ENCODE results near the gene PRPF6.

PRPF6 gene

GRCh38 chr20:64022671-64023360 lies 41.9 kb downstream of the PRPF6 start:
- DNase-seq: no peak

- no peak for DNase-seq
Measured at GRCh38 chr20:64023361-64024140, 42.6 kb downstream of the PRPF6 start.

GRCh38 chr20:64024141-64024990 lies 43.4 kb downstream of the PRPF6 start:
- no peak for DNase-seq

GRCh38 chr20:64025101-64025825 lies 44.3 kb downstream of the PRPF6 start:
- DNase-seq: no peak

DNA sequence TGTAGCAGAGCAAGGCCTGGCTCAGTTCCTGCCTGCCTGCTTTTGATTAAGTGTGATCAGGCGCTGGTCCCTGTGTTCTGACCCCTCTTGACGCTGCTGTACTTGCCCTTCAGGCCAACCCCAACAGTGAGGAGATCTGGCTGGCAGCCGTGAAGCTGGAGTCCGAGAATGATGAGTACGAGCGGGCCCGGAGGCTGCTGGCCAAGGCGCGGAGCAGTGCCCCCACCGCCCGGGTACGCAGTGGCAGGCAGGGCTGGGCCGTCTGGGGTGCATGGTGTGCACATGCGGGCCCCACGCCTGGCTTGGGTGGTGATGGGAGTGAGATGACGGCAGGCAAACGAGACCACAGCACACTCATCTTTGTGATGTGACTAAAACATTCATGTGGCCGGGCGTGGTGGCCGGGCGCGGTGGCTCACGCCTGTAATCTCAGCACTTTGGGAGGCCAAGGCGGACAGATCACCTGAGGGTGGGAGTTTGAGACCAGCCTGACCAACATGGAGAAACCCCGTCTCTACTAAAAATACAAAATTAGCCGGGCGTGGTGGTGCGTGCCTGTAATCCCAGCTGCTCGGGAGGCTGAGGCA lies 45.0 kb downstream of the PRPF6 start:
- no peak for DNase-seq

DNA sequence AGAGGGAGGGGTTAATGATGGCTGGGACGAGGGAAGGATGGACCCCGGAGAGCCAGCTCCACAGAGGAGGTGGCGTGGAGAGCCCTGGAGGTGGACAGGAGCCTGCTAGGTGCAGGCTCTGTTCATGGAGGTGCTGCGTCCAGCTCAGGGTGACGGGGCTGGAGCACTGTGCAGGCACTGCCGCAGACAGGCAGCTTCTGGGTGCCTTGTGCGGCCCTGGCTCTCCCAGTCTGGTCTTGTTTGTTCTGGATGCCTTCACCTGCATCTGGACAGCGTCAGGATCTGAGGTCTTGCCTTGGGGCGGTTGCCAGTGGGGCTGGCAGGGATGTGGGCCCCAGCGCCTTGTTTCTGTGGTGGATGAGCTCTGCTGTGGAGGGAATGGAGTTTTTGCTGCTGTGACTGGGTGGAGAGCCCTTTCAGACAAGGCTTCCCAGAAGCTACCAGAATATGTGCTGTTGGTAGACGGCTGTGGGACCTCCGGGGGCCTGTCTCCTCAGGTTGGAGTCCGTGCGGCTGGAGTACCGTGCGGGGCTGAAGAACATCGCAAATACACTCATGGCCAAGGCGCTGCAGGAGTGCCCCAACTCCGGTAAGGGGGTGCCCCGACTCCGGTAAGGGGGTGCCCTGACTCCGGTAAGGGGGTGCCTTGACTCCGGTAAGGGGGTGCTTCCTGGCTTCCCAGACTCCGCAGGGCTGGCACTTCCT lies 47.2 kb downstream of the PRPF6 start:
- no peak for DNase-seq

- DNase-seq: no peak
Measured at GRCh38 chr20:64029293-64030117, 48.6 kb downstream of the PRPF6 start.

DNA sequence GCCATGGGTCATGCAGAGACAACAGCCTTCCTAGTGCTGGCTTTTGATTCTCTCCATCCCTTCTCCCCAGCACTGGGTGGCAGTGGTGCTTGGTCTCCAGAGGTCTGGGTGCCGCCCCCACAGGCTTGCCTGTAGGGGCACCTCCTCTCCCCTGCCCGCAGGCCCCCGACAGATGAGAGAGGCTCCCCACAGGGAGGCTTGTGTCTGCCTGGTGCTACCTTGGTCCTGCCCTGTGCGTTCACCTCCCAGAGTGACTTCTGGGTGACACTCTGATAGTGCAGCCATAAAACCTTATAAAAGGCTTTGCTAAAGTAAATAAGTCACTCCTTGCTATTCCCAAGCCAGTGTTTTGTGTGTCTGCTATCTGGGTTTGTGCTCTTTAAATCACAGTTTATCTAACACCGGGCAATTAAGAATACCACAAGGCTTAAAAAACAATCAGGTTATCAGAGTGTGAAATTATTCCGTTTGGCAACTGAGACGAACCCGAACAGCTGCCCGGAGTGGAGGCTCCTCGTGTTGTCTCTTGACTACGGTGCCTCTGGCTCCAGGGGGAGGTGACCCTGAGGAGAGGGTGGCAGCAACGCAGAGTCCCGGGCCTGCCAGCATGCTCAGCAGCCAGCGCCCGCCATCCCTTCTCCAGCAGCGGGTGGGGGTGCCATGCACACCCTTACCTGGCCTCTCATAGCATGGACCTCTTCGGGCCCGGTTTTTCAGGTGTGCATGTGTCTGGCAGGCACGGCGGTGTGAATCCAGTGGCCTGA lies 49.6 kb downstream of the PRPF6 start:
- DNase-seq: no peak

DNA sequence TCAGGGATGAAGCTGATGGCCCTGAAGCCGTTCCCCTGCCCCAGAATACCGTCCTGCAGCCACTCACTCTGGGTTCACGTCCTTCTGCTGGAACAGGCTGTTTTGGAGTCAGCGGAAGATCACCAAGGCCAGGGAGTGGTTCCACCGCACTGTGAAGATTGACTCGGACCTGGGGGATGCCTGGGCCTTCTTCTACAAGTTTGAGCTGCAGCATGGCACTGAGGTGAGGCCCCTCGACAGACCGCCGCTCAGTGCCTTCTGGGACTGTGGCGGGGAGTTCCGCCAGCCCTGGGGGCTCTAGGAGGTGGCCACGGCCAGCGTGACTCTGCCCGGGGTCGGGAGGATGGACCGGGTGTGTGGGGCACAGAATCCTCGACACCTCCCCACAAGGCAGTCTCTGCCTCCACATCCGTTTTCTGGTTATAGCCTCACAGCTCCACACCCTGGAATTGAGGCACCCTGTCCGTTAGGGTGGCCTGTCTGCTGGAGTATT lies 50.9 kb downstream of the PRPF6 start:
- no peak for DNase-seq

DNA sequence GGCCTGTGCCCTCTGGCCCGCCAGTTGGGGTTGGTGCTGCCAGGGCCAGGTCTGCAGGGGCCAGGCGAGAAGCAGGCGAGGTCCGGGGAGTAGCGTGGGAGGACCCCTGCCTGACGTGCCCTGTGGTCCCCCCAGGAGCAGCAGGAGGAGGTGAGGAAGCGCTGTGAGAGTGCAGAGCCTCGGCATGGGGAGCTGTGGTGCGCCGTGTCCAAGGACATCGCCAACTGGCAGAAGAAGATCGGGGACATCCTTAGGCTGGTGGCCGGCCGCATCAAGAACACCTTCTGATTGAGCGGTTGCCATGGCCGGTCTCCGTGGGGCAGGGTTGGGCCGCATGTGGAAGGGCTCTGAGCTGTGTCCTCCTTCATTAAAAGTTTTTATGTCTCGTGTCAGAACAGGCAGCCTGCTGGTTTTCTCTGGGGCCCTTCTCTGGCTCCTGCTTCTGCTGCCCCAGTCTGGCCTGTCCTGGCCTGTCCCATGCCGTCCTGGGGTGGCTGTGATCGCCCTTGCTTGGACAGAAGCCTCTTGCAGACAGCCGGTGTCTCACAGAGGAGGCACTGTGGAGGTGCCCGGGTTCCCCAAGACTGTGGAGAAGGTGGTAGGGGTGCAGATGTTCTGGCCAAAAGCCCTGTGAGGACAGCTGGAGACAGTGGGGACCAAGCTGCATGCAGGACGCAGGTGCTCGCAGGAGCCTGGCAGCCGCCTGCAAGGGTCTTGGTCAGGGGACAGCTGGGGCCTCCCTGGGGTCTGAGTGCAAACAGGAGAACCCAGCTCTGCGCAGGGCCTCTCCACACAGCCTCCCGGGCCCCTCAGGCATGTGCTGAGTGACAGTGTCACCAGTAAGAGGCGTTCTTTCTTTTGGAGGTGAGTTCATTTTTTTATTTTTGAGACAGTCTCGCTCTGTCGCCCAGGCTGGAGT lies 52.0 kb downstream of the PRPF6 start:
- no peak for DNase-seq

GRCh38 chr20:64033981-64034493 lies 53.1 kb downstream of the PRPF6 start:
- DNase-seq: no peak

DNA sequence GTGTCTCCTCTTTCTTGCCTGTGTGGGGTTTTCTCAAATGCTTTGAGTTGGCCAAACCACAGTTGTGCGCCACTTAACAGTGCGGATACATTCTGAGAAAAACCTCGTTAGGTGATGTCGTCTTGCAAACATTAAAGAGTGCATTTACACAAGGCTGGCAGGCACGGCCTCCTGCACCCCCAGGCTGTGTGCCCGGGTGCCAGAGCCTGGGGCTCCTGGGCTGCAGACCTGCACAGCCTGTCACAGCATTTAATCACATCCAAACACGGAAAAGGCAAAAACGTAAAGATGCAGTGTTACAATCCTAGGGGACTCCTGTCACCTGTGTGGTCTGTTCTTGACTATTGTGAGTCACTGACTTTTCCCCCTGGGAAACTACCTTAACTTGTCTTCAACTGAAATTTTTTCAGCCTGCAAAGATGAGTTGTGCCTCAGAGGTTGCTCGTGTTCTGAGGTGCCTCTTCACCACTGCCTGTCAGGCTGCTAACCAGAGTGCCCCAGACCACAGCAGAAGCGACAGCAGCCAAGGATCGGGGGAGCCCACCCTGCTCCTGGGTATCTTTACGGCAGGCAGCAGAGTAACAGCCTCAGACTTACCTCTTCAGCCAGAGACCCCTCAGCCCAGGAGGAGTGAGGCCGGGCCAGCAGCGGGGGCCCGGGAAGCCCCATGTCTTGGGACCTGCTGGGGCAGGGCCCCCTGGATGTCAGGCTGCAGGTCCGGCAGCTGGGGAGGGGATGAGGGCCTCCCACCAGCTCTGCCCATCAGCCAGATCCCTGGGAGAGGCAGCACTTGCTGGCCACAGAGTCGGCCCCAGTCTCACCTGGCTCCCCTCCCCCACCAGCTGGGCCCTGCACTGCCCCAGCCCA lies 54.4 kb downstream of the PRPF6 start:
- DNase-seq: no peak

DNA sequence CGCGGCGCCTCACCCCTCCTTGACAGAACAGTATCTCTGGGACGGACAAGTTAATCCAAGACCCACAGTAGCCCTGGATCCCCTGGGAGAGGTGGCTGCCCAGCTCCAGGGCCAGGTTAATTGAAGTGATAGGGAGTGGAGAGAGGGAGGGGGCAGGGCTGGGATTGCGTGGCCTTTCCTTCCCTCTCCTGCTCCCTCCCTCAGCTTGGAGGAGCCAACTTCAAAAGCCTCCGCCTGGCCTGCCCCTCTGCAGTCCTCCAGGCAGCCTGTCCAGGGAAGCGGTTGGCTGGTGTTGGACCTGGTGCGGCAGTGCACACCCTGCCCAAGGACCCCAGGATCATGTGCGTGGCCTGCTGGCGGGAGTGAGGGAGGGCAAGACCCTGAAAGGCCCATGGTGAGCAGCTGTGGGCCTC lies 55.0 kb downstream of the PRPF6 start, which contains the start of gene C20orf204:
TSS of gene C20orf204 (plus strand) at position 250 of the 413 bp plus-strand sequence. CDS start at position 392, 142 bp downstream.
- no peak for DNase-seq

DNA sequence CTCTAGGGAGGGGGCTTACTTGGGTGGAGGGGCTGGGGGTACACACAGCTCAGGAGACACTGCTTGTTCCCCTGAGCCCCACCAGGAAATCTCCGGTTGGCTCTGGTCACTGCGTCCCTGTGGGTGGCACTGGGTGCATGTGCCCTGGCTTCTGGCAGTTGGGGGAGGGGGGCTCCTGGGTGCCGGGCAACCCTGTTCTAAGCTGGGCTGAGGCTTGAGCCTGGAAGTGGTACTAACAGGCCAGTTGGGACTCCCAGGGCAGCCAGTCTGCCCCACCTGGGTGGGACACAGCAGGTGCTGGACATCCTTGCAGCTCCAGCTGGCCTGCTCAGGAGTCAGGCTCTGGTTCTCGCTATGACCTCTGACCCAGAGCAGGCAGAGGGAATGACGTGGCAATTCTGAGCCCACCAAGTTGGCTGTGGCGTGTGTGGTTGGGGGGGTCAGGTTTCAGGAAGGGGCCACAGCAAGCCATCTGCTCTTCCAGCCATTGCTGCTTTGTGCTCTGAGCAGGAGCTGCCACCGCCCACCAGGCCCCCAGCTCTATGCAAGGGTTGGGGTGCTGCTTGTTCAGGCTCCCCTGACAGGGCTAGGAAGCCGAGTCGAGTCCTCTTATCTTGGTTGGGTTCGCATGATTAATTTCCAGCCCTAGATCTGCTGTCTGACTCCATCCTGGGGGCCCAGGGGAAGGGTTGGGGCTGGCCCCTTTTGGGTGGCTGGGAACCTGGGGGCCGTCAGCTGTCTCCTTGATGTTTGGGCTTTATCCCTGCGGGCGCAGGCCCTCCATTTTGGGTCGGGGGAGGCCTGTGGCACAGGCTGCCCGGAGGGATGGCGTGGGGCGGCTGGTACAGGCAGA lies 55.6 kb downstream of the PRPF6 start:
- no peak for DNase-seq

- no peak for DNase-seq
Measured at GRCh38 chr20:64037199-64037497, 56.2 kb downstream of the PRPF6 start.

DNA sequence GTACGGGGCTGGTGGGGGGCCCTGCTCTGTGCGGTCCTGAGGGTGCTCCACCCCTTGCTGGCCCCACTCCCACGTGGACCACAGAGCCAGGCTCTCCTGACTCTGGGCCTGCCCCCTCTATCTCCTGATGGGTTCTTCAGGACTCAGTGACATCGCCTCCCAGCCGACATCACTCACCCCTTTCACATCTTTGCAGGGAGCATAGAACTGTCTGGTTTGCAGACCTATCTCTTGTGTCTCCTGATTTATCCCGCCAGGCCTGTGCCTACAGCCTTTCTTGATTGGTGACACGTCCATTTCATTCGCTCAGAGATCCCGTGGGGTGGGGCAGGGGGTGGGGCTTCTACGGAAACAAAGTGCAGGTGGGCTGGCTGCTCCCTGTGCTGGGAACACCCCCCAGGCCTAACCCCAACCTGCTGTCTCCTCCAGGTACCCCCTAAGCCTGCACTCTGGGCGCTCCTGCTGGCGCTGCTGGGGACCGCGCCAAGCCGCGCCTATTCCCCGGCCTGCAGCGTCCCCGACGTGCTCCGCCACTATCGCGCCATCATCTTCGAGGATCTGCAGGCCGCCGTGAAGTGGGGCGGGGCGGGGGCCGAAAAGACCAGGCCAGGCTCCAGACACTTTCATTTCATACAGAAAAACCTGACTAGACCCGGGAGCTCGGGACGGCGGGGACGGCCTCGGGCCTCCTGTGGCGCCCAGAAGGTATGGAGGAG lies 56.7 kb downstream of the PRPF6 start:
- no peak for DNase-seq
